HG03103 (cell line): ENCODE measurements around the gene ZNF627.
"Not testable (repeated sequence)": the region's sequence is repeated elsewhere in the genome, so short reads cannot be mapped to it uniquely, and the experiment has no call there.

Experiments used
- ATAC-seq: cut with Tn5 transposase; IDR thresholded peaks from one replicate; pipeline ENCODE4 v1.9.1; 2021; ENCODE audit warnings: low read depth; ENCODE audit not compliant: unreplicated experiment

Gene ZNF627

DNA sequence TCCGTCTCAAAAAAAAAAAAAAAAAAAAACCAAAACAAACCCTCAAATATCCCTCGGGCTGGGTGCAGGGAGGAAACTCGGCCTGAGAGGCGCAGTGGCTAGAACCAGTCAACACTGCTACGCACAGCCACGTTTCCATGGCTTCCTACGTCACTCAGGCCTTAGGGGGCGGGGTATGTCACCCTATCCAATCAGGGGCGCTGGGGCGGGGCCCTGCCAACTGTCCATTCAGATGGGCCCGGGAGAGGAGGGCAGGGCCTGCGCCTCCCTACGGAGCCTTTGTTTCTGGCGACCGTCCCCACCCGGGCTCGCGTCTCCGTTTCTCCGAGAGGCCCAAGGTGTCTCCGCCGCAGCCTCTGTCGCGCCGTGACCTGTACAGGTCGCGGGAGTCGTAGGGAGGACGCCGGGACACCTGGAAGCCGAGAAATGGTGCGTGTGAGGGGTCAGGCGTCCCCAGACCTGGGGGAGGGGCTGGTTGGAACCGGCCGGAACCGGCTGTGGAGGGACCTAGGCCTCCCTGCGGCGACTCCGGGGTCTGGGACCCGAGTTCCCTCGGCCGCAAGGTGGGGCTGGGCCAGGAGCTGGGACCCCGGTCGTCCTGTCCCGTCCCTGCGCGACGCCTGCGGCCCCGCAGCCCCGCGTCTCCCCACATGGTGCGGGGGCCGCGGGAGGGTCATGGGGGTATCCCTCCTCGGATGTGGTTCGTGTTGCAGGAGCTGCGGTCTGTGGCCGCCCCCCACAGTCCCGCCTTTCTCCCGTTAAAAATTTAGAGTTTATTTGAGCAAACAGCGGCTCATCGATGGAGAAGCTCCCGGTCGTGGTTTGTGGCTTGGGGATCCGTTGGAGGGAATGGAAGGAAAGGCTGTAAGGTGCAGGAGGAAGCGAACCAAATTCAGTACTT lies at the start of gene ZNF627:
ZNF627 (plus strand) TSS at position 282 of the 901 bp plus-strand sequence; CDS start at position 427, 145 bp downstream.
- peak; percentile 97 for ATAC-seq

DNA sequence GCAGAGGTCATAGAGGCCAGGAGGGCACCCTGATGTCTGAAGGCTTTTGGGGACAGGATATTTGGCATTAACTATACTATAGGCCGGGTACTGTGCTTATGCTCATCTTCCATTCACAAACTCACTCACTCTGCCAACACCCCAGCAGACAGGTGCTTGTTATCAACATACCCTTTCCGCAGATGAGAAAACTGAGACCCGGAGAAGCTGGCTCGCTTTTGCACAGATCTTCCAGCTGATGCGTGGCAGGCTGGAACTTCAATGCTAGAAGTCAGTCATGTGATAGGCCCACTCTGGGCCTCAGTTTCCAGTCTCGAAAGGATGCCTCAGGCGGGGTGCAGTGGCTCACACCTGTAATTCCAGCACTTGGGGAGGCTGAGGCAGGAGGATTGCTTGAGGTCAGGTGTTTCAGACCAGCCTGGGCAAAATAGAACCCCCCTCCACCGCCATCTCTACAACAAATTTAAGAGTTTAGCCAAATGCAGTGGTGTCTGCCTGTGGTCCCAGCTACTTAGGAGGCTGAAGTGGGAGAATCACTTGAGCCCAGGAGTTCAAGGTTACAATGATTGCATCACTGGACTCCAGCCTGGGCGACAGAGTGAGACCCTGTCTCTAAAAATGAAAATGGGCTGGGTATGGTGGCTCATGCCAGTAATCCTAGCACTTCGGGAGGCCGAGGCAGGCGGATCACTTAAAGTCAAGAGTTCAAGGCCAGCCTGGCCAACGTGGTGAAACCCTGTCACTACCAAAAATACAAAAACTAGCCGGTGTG lies 49.2 kb upstream of the ZNF627 start:
- ATAC-seq, result no peak

GRCh38 chr19:11549386-11549953 lies 47.8 kb upstream of the ZNF627 start:
- ATAC-seq, result no peak

DNA sequence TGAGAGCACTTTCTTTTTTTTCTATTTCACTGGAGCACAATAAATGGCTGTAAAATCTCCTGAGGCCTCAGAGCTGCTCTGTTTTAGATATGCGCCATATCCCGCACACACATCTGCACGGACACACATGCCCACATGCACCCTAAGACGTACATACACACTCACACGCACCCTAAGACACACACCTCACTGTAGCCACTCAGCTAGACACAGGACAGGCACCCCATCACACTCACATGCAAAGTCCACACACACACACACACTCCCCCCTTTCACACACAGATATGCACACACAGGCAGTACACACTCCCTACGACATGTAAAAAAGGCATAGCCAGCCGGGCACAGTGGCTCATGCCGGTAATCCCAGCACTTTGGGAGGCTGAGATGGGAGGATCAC lies 47.0 kb upstream of the ZNF627 start:
- ATAC-seq, result no peak

DNA sequence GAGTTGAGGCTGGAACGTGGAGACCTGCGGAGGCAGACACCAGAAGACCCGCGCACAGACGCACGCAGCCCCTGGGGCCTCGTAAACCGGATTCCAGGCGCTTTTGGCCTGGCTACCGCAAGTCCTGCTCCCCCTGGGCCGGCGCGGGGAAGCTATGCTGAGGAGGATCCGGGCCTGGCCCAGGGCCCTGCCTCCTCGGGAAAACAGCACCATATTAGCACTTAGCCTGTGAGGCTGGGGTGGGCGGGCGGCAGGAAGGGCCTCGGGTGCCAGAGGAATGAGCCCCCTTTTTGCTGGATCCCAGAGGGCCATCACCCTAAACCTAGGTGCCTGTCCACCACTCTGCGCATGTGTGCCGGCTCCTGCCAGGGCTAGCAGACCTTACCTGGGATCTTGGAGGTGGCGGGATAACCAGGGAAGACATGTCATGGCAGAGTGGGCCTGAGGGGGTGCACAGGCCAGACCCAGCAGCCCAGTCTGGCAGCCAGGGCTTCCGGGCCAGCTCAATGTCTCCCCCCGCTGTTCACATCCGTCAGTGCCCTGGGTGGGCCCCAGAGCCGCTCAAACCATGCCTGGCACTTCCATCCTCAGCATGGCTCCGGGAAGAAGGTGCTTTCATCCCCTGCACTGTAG lies 45.6 kb upstream of the ZNF627 start:
- no peak for ATAC-seq

DNA sequence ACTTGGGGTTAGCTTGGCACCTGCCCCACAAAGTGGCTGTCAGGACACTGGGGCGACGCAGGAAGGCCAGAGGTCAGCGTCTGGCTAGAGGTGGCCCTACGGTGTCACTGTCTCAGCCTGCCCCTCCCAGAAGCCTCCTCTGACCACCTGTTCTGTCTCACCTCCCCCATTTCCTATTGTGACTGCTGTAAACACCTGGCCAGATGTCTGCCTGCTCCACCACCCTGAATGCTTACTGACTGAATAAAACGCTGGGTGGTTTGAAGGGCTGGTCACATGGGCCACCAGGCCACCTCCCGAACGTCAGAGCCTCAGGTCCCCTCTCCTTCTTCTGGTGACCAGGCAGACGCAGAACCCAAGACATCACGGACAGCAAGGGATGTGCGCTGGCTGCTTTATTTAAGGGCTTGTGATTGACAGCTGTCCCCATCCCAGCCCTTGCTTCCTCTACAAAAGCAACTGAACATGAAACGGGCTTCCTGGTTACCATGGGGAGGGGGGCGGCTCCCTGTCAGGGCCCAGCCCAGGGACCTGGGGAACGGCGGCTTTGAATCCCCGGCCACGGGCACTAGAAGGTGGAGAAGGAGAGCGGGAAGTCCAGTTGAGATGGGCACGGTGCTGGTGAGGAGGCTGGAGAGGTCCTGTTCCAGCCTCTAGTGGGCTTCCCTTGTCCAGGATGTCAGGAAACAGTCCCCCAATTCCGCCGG lies 44.5 kb upstream of the ZNF627 start:
- ATAC-seq, result no peak

DNA sequence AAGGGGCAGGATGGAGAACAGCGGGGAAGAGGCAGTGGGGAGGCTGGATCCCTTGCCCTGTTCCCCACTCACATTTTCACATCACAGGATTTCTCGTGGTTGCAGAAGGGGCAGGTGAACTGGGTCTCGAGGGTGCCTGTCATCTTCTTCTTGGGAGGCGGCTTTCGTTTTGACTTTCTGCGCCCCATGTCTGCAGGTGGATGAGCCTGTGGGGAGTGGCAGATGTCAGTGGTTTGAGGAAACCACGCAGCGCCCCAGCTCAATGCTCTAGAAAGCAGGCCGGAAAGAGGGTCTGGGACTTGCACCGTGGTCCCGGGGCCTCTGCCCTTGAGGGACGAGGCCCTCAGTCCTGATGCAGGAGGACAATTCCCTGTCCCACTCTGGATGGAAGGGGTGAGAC lies 43.1 kb upstream of the ZNF627 start:
- no peak for ATAC-seq

- ATAC-seq, result no peak
Observed at GRCh38 chr19:11555246-11555645, 42.0 kb upstream of the ZNF627 start.

- ATAC-seq, result no peak
Observed at GRCh38 chr19:11556634-11557420, 40.5 kb upstream of the ZNF627 start.

DNA sequence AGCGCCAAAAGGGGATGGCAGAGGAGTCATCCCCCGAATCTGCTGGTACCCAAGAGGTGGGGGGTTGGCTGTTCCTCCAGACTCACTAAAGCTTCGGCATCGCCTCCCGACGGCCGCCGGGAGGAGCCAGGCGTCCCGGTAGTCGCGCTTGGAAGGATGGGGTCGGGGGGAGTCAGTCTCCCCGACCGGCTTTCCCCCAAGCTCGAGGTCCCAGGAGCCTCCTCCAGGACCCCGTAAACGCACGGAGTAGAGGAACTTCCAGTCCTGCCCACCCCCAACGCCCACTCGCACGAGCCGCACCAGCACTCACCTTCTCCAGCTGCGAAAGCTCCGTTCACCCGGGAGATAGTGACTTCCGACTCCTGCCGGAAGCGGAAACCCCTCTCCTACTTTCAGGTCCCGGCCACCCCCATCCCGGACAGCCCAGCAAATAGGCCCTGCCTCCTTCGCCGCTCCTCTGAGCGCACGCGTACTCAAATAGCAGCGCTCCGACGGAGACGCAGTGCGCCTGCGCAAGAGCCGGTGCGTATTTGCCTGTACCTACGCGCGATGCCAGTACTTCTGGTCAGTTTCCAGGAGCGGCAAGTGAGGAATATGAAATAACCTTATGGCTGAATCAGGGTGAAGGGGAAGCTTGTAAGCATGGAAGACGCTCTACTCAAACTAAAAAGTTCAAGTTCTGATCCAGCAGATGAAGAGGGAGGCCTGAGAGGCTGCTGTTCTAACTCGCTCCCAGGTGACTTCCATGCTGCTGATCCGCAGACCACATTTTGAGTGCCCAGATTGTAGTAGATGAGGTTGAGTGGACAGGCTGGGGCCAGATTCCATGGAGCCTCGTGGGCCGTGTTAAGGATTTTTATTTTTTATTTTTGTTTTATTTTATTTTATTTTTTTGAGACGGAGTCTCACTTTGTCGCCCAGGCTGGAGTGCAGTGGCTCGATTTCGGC lies 38.1 kb upstream of the ZNF627 start, which contains the start of gene ELOF1:
ELOF1 (minus strand) TSS at position 350 of the 948 bp plus-strand sequence. CDS start 4,883 bp downstream, outside the sequence.
- ATAC-seq, result no peak

DNA sequence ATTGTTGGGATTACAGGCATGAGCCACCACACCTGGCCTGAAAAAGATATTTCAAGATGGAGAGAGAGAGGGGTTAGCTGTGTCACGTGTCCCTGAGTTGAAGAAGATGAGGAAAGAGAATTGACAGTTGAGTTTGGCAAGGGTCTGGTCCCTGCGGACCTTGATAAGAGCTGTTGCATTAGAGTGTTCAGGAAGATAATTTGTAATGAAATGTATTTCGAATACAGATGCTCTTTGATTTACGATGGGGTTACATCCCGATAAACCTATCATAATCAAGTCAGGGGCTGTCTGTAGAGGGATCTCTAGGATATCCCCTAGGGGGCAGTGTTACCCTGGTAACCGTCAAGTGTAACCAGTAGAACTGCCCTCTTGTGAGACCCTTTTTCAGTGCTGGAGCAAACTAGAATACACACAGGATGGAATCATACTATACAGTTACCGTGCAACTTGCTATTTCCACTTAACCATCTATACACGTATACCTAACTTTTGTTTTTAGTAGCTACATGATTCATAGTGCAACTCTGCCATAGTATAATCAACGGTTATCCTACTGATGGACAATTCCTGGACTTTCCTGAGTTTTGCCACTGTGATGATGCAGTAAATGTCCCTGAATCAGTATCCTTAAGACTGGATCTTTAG lies 36.8 kb upstream of the ZNF627 start:
- no peak for ATAC-seq

DNA sequence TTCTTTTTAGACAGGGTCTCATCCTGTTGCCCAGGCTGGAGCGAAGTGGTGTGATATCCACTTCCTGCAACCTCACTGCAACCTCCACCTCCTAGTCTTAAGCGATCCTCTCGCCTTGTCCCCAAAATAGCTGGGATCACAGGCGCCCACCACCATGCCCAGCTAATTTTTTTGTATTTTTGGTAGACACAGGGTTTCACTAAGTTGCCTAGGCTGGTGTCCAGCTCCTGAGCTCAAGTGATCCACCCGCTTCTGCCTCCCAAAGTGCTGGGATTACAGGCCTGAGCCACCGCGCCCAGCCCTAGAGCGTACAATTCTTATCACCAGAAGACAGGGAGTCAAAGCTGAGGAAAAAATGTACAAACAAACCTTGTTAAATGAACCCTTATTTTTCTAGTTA lies 33.8 kb upstream of the ZNF627 start:
- no peak for ATAC-seq

DNA sequence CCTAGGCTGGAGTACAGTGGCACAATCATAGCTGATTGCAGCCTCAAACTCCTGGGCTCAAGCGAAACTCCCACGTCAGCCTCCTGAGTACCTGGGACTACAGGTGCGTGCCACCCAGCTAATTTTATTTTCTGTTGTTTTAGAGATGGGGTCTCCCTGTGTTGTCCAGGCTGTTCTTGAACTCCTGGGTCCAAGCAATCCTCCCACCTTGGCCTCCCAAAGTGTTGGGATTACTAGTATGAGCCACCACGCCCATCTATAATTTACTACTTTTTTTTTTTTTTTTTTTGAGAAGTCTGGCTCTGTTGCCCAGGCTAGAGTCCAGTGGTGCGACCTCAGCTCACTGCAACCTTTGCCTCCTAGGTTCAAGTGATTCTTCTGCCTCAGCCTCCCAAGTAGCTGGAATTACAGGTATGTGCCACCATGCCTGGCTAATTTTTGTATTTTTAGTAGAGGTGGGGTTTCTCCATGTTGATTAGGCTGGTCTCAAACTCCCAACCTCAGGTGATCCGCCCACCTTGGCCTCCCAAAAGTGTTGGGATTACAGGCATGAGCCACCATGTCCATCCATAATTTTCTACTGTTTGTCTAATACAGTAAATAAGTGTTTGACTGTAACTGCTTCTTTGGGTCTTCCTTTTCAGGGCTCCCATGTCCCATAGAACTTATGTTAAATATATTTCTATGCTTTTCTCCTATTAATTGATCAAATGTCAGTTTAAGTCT lies 33.0 kb upstream of the ZNF627 start:
- not testable (repeated sequence) for ATAC-seq

DNA sequence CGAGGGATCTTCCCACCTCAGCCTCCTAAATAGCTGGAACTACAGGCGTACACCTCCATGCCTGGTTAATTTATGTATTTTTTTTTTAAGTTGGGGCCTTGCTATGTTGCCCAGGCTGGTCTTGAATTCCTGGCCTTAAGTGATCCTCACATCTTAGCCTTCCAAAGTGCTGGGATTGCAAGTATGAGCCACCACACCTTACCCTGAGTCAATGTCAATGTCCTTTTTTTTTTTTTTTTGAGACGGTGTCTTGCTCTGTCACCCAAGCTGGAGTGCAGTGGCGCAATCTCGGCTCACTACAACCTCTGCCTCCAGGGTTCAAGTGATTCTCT lies 31.7 kb upstream of the ZNF627 start:
- not testable (repeated sequence) for ATAC-seq

DNA sequence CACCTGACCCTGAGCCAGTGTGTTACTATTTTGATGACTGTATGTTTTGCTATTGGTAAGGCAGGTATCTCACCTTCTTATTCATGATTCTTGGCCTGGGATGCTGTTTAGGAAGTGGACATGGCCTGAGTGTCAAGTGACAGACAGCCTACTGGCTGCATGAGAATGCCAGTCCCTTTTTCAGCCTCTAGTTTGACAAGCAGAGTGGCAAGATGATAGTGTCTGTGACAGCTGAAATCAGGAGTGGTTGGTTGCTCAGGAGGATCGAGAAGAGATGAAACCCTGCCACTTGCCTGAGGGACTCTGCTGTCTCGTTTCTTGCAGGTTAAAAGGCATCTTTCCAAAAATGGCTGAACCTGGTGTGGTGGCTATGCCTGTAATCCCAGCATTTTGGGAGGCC lies 31.1 kb upstream of the ZNF627 start:
- no peak for ATAC-seq

GRCh38 chr19:11570039-11570462 lies 27.2 kb upstream of the ZNF627 start:
- ATAC-seq, result no peak

DNA sequence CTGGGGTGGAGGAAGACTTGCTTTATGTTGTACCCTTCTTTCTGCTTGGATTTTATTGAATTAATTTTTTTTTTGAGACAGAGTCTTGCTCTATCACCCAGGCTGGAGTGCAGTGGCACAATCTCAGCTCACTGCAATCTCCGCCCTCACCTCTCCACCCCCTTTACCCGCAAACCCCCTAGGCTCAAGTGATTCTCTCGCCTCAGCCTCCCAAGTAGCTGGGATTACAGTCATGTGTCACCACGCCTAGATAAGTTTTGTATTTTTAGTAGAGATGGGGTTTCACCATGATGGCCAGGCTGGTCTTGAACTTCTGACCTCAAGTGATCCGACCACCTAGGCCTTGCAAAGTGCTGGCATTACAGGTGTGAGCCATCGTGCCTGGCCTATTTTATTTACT lies 23.9 kb upstream of the ZNF627 start:
- ATAC-seq, result not testable (repeated sequence)
